OCI-M2 (cell line): ENCODE measurements around the gene ZNF629.

ENCODE experiments used
- DNase-seq: peaks from one replicate; lab custom pipeline; 2025; ENCODE audit not compliant: unreplicated experiment; lab: John Stamatoyannopoulos, UW

Gene ZNF629

DNA sequence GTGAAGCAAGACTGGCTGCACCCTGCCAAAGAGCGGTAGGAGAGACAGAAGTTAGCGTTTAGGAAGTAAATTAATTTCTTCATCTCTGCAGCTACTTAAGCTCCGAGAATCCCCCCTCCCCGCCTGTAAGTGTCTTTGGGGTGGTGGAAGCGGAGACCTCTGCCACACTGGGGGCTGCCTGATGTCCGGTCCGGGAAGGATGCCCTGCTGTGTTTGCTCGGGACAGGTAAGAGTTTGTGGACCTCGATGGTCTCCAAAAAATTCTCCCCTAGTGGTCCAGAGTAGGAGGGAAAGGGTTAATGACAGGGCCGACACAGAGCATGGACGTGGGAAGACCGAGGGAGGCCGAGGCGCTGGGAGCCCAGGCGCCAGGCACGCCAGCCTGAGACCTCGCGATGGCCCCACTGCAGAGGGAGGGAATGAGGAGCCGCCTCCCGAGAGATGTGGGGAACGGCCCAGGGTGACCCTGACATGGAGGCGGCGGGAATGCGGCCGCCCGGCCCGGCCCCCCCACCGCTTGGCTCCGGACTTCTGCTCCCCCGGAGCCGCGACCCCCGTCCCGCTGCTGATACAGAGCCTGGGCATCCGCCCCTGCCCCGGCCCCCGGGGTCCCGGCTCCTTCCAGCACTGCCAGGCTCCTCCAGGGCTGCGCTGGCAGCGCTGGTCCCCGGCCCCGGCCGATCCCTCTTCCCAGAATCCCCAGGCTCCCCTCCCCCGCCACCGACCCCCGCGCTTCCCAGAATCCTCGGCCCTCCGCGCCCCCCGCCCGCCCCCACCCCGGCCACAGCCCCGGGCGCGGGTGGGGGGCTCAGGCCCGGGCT, 680 bp downstream of the ZNF629 start:
- DNase-seq: no peak

DNA sequence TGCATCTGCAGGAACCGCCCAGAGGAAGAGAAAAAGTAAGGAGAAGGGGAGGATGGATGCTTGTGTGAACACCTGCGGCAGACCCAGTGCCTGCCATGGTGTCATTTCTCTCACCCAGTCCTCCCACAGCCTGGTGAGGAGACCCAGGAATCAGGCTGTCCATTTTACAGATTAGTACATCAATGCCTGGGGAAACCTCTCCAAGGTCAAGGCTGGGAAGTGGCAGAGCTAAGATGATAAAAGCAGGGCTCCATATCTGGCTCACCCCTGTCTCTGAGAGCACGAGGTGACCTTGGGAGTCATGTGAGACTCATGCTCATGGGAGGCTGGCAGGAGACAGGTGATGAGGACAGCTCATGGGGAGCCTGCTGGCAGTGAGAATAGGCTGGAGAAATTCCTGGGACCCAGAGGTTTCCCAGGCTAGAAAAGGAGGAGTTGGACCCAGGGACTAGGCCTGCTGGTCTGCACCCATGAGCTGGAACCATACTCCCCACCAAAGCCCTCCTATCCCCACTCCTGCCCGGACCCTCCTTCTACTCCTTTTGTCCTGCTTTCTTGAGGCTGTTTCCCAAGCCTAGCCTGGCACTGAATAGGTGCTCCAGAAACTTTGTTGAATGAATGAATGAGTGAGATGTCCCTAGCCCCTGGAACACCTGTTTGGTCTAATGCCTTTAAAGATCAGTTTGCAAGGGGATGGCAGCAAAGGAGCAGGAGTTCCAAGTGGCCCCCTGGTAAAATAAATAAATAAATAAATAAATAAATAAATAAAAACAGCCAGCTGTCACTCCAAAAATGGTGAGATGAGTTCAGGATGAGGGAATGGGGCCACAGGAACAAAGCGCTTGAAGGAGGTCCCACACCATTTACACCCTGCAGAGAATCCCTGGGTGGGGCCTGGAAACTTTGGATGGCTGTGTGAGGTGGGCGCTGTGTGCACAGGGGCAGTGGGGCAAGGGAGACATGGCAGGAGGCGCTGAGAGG, 1.6 kb downstream of the ZNF629 start:
- DNase-seq: no peak

DNA sequence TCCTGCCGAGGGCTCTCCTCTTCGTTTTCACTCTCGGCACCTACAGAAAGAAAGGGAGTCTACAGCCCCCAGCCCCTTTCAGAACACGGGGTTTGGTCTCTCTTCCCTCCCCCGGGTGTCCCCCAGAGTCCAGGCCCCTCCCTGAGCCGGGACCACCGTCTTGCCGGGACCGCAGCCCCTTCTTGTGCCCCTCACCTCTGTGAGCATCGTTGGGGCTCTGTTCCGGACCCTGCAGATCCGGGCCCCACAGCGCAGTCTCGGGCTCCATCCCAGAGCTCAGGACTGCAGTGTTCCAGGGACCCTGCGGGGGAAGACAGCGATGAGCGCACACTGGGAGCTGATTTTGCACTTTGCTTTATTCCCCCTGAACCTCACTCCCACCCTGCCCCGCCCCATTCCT, 2.8 kb downstream of the ZNF629 start:
- no peak for DNase-seq

GRCh38 chr16:30783280-30784109, 3.5 kb downstream of the ZNF629 start:
- DNase-seq: no peak

DNA sequence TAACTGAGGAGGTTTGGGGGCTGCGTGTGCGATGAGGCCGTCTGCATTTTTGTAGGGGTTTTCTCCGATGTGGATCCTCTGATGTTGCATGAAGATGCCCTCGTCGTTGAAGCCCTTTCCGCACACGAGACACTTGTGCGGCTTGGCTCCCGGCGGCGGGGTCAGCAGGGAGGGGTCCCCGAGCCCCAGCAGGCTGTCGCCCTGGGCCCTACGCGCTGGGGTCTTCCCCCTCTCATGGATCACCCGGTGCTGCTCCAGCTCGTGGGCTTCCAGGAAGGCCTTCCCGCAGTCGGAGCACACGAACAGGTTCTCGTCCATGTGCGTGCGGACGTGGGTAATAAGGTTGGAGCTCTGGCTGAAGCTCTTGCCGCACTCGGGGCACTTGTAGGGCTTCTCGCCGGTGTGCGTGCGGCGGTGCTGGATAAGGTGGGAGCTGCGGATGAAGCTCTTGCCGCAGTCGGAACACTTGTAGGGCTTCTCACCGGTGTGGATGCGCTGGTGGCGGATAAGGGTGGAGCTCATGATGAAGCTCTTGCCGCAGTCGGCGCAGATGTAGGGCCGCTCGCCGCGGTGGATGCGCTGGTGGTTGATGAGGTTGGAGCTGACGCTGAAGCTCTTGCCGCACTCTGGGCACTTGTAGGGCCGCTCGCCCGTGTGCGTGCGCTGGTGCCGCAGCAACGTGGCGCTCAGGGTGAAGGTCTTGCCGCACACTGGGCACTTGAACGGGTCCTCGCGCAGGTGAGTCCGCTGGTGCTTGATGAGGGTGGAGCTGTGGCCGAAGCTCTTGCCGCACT, 4.3 kb downstream of the ZNF629 start:
- DNase-seq: no peak

DNA sequence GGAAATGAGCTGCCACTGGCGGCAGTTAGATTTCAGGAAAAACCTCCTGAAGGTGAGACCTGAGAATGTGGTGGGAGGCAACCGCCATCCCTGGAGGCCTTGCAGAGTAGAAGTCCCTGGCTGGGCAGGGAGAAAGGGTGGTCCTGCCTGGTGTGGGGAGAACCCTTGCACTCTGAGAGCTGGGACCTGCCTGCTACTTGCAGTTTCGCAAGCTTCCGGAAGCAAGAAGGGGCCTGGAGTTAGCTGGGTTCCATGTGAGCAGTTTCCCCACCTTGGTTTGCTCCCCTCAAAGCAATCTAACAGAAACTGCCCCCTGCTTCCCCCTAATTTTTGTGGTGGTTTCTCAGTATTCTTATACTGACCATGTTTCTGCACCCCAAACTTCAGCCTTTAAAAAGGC, 6.5 kb downstream of the ZNF629 start:
- DNase-seq: no peak

DNA sequence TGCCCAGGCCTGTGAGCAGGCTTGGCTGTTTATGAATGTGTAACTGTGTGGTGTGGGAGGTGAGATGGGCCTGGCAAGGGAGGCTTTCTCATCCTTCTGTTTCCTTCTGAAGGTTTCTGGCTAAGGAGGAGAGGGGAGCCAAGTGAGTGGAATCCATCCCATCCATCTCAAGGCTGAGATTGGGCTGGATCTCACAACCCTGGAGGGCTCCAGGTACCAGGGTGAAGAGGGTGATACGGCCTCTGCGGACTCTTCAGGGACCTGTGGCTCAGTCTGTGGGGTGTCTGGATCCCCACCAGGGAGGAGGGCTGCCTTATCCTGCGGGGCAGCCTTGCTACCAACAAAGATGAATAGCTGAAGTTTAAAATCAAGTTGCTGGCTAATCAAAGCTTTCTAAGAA, 7.0 kb downstream of the ZNF629 start:
- no peak for DNase-seq

DNA sequence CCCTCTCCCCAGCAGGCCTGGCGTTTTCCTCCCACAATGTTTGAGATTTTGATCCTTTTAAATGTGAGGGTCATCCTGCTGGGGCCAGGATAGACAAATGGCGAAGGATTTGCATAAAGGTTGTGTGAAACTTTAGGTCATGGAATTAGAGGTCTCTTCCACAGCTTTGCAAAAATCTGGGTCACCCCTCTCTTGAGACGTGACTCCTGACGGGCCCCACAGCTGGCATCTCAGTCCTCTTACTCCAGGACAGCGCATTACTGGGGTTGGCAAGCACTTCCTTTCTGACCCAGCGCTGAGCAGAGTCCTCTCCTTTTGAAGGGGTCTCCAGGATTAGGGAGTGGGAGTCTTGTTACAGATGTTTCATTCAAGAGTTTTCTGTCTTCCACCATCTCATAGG, 7.4 kb downstream of the ZNF629 start:
- DNase-seq: no peak

DNA sequence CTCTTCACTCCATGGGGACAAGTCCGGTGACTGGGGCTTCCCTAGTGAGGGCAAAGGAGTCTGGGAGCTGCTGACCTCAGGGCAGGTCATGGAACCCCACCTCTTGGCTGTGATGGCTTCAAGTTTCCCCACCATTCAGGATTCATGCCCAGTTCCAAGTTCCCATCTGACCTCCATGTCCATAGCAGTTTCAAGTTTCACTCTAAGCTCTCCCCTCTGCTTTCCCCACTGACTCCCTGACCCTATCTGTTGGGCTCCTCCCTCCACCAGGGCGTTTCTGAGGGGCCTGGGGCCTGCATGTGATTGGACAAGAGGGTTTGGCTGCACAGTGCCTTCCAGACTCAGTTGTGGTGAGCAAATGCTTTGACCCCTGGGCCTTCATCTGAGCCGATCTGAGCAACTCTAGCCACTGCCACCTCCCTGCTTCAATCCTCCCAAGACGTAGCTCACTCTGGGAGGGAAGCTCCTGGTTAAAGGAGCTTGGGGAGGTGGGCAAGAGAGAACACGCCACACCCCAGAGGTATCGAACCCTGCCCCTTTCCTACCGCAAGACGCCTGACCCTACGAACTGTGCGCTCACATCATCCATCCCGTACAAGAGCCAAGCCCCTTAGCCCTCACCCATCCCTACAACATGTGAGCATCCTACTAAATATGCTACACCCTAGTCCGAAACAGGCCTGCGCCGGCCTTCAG, 8.3 kb downstream of the ZNF629 start:
- no peak for DNase-seq

GRCh38 chr16:30777591-30778297, 9.3 kb downstream of the ZNF629 start:
- DNase-seq: no peak

GRCh38 chr16:30775392-30776188, 11.4 kb downstream of the ZNF629 start:
- peak; percentile 45 for DNase-seq

GRCh38 chr16:30775131-30775391, 11.9 kb downstream of the ZNF629 start:
- DNase-seq: no peak

GRCh38 chr16:30774367-30775130, 12.5 kb downstream of the ZNF629 start:
- no peak for DNase-seq

DNA sequence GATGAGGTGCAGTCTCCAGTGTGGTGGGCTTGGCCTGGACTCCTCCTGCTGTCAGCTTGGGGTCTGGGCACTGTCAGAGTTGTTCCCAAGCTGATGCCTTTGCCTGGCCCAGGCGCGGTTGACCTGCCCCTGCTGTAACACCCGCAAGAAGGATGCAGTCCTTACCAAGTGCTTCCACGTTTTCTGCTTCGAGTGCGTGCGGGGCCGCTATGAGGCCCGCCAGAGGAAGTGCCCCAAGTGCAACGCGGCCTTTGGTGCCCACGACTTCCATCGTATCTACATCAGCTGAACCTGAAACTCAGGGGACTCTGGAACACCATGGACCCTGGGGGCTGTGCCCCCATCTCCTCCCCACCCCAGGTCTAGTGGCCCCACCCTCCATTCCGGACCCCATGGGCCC, 13.2 kb downstream of the ZNF629 start:
- no peak for DNase-seq

GRCh38 chr16:30771726-30772125, 15.3 kb downstream of the ZNF629 start:
- DNase-seq: no peak

- DNase-seq: no peak
These were observed 17.5 kb downstream of the ZNF629 start for GRCh38 chr16:30769379-30770089.

GRCh38 chr16:30768583-30769181, 18.3 kb downstream of the ZNF629 start:
- DNase-seq: no peak
